Stimulated activated CD8-positive, alpha-beta memory T cell treated with anti-CD3 and anti-CD28 coated beads, Interleukin-12 subunit alpha, Interleukin-12 subunit beta, amount 100 ng/mL, for 24 hours (primary cell): ENCODE results near the gene RIMBP2.
"Not testable (repeated sequence)": the region's sequence is repeated elsewhere in the genome, so short reads cannot be mapped to it uniquely, and the experiment has no call there.

Experiments
- DNase-seq: peaks from one replicate; pipeline ENCODE4 v3.0.0-alpha.2; 2020; ENCODE audit errors: extremely low read depth

Gene RIMBP2

GRCh38 chr12:130658145-130658911 lies 57.8 kb downstream of the RIMBP2 start:
- DNase-seq = no peak

GRCh38 chr12:130656411-130656810 lies 59.7 kb downstream of the RIMBP2 start:
- no peak for DNase-seq

GRCh38 chr12:130655881-130656280 lies 60.2 kb downstream of the RIMBP2 start:
- DNase-seq = no peak

- no peak for DNase-seq
These were observed 61.1 kb downstream of the RIMBP2 start for GRCh38 chr12:130655010-130655409.

GRCh38 chr12:130651188-130651959 lies 64.7 kb downstream of the RIMBP2 start:
- no peak for DNase-seq

- DNase-seq = no peak
These were observed 66.0 kb downstream of the RIMBP2 start for GRCh38 chr12:130650131-130650530.

GRCh38 chr12:130649101-130650045 lies 66.7 kb downstream of the RIMBP2 start:
- DNase-seq = no peak

GRCh38 chr12:130647814-130648213 lies 68.3 kb downstream of the RIMBP2 start:
- DNase-seq = no peak

GRCh38 chr12:130646716-130647370 lies 69.3 kb downstream of the RIMBP2 start:
- DNase-seq = no peak

GRCh38 chr12:130646191-130646590 lies 69.9 kb downstream of the RIMBP2 start:
- not testable (repeated sequence) for DNase-seq

- DNase-seq = no peak
These were observed 70.3 kb downstream of the RIMBP2 start for GRCh38 chr12:130645751-130646150.

GRCh38 chr12:130644566-130644965 lies 71.5 kb downstream of the RIMBP2 start:
- DNase-seq = no peak

GRCh38 chr12:130644146-130644545 lies 72.0 kb downstream of the RIMBP2 start:
- no peak for DNase-seq

- no peak for DNase-seq
These were observed 73.2 kb downstream of the RIMBP2 start for GRCh38 chr12:130642856-130643255.

GRCh38 chr12:130641533-130642184 lies 74.4 kb downstream of the RIMBP2 start:
- no peak for DNase-seq

GRCh38 chr12:130640901-130641300 lies 75.2 kb downstream of the RIMBP2 start:
- DNase-seq = no peak

- DNase-seq = no peak
These were observed 75.6 kb downstream of the RIMBP2 start for GRCh38 chr12:130640496-130640895.

GRCh38 chr12:130639476-130640424 lies 76.3 kb downstream of the RIMBP2 start:
- DNase-seq = no peak

GRCh38 chr12:130636370-130636769 lies 79.7 kb downstream of the RIMBP2 start:
- DNase-seq = no peak

GRCh38 chr12:130634866-130635265 lies 81.2 kb downstream of the RIMBP2 start:
- DNase-seq = no peak
